Astrocyte (in vitro differentiated cells and primary cell): ENCODE results near the gene EXOC3. TPM values are rescaled to one million over a fixed set of nuclear protein-coding genes. Genes with fewer than 3 reads are reported as not detected.

Source experiments
- DNase-seq: peaks from one replicate; pipeline ENCODE4 v3.0.0-alpha.2; 2010; ENCODE audit warnings: low read depth
- FAIRE-seq: peaks from 2 replicates; lab custom pipeline; 2011; peaks lifted over from hg19 to GRCh38; lab: Jason Lieb, UNC
- H2AFZ ChIP-seq: 2 replicates; pipeline ENCODE4 v1.6.0; 2012; ENCODE audit warnings: low read depth, low read length, inconsistent platforms
- H3K27ac ChIP-seq: 2 replicates; pipeline ENCODE4 v1.5.1; 2011; ENCODE audit warnings: low read depth, low read length, inconsistent platforms
- H3K27me3 ChIP-seq: 2 replicates; pipeline ENCODE4 v1.6.0; 2011; ENCODE audit warnings: low read length, inconsistent platforms; ENCODE audit not compliant: insufficient read depth
- H3K36me3 ChIP-seq: 2 replicates; pipeline ENCODE4 v1.5.1; 2011; ENCODE audit warnings: low read length, inconsistent platforms; ENCODE audit not compliant: insufficient read depth
- H3K4me1 ChIP-seq: 2 replicates; pipeline ENCODE4 v1.5.1; 2011; ENCODE audit warnings: low read length, inconsistent platforms; ENCODE audit not compliant: insufficient read depth
- H3K4me2 ChIP-seq: 2 replicates; pipeline ENCODE4 v1.6.0; 2012; ENCODE audit warnings: low read length, inconsistent platforms
- H3K4me3 ChIP-seq: 2 replicates; pipeline ENCODE4 v1.5.1; 2011; ENCODE audit warnings: low read depth, mild to moderate bottlenecking, low read length, inconsistent platforms; ENCODE audit not compliant: insufficient read depth
- H3K79me2 ChIP-seq: 2 replicates; pipeline ENCODE4 v1.6.0; 2012; ENCODE audit warnings: mild to moderate bottlenecking, low read length, inconsistent platforms; ENCODE audit not compliant: insufficient read depth
- H3K9ac ChIP-seq: 2 replicates; pipeline ENCODE4 v1.6.0; 2012; ENCODE audit warnings: mild to moderate bottlenecking, low read length, inconsistent platforms
- H3K9me3 ChIP-seq: 2 replicates; pipeline ENCODE4 v1.5.1; 2012; ENCODE audit warnings: low read depth, mild to moderate bottlenecking, low read length, inconsistent platforms; ENCODE audit not compliant: insufficient read depth
- H4K20me1 ChIP-seq: 2 replicates; pipeline ENCODE4 v1.6.0; 2012; ENCODE audit warnings: low read length, inconsistent platforms; ENCODE audit not compliant: insufficient read depth
- H3K27ac Mint-ChIP-seq: one replicate; pipeline ENCODE4 v1.8.0; 2021; ENCODE audit warnings: mild to moderate bottlenecking, mixed read lengths; ENCODE audit not compliant: unreplicated experiment
- H3K27me3 Mint-ChIP-seq: one replicate; pipeline ENCODE4 v1.8.0; 2021; ENCODE audit warnings: low read depth, mixed read lengths; ENCODE audit not compliant: unreplicated experiment
- H3K36me3 Mint-ChIP-seq: one replicate; pipeline ENCODE4 v1.8.0; 2021; ENCODE audit warnings: low read depth, mixed read lengths; ENCODE audit not compliant: unreplicated experiment
- H3K4me1 Mint-ChIP-seq: one replicate; pipeline ENCODE4 v1.8.0; 2021; ENCODE audit warnings: low read depth, mixed read lengths; ENCODE audit not compliant: unreplicated experiment
- H3K4me3 Mint-ChIP-seq: one replicate; pipeline ENCODE4 v1.8.0; 2021; ENCODE audit warnings: mild to moderate bottlenecking, moderate library complexity, mixed read lengths; ENCODE audit not compliant: unreplicated experiment
- H3K9me3 Mint-ChIP-seq: one replicate; pipeline ENCODE4 v1.8.0; 2021; ENCODE audit warnings: mild to moderate bottlenecking, mixed read lengths; ENCODE audit not compliant: unreplicated experiment
- CTCF ChIP-seq: IDR thresholded peaks from 2 replicates; pipeline ENCODE4 v1.5.1; 2011; ENCODE audit warnings: low read depth, mild to moderate bottlenecking, inconsistent platforms, low read length, moderate library complexity; ENCODE audit not compliant: insufficient read depth
- EZH2 ChIP-seq: IDR thresholded peaks from 2 replicates; pipeline ENCODE4 v1.6.1; 2012; ENCODE audit warnings: mild to moderate bottlenecking, low read length, inconsistent platforms; ENCODE audit not compliant: insufficient read depth
- total RNA-seq: library from RNA; stranded (reverse); gene quantifications from 2 replicates; pipeline ENCODE4 v1.2.1, GENCODE V29; 2021

Gene EXOC3
- total RNA-seq, 1 donor from 2014 or later, result 37.9 TPM

DNA sequence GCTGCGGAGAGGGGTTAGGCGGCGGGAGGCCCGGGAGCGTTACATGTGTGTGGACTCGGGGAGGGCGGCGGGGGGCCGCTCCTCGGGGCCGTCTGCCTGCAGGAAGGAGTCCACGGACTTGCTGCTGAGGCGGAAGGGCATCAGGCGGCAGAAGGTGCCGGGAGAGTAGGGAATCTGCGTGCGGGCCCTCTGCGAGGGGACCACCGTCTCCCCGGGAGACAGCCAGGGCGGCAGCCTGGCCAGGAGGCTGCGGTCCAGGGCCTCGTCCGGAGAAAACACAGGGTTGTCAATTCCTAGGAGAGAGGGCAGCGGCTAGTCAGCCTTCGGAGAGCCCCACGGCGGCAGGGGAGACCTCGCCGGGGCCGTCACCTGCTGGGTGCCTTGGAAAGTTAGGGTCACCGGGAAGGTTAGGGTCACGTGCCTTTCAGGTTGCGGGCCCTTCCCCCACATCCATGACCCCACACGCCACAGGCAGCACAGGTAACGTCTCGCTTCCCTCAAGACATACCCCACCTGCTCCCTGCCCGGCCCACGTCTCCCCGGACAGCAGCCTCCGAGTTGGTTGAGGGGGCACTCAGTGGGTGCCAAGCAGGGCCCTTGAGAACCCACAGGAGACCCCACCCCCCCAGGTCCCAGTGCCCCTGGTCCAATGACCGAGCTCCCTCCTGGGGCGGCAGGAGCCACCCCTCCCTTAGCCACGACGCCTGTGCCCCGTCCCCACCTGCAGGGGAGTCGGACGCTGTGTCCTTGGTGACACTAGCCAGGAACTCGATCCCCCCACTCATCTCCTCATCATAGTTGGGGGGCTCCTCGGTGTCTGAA is 32.1 kb downstream of the EXOC3 start:
- Mint-ChIP-seq H3K36me3 (peaks cover 4% of the 10 kb centered on the region), H3K9me3 (no peaks in the 10 kb centered on the region), H3K4me3 (peak overlapping the region; percentile 66), H3K27ac (no peak overlapping the region), H3K27me3 (peaks cover 8% of the 10 kb centered on the region), H3K4me1 (peaks cover 4% of the 10 kb centered on the region)
- Histone ChIP-seq H3K27ac (no peak overlapping the region), H3K9me3 (no peaks in the 10 kb centered on the region), H3K4me1 (peaks cover 17% of the 10 kb centered on the region), H4K20me1 (peaks cover 28% of the 10 kb centered on the region), H3K27me3 (peaks cover 6% of the 10 kb centered on the region), H3K4me2 (peak overlapping the region; percentile 93), H3K79me2 (peaks cover 20% of the 10 kb centered on the region), H3K9ac (peak overlapping the region; percentile 27), H3K4me3 (no peak overlapping the region), H2AFZ (no peak overlapping the region), H3K36me3 (peaks cover 4% of the 10 kb centered on the region)
- DNase-seq (no peak), FAIRE-seq (no peak)
- no peak for TF ChIP-seq CTCF
- peak; percentile 37 for TF ChIP-seq EZH2

DNA sequence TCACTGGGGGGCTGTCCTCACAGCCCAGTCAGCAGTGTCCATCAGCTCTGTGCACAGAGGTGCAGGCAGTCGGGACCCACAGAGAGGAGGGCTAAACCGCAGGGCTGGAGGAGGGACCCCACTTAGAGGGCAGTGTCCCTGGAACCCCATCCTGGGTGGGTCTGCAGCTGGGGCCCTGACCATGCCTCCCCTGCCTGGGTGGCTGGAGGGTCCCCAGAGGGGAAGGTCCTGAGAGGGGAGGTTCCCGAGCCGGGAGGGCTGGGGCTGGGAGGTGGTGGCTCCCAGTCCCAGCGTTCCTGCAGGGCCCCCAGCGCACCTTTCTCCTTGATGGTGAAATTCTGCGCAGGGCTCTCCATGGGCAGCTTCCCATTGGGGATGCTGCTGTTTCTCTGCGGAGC is 32.7 kb downstream of the EXOC3 start:
- peaks cover 17% of the 10 kb centered on the region for H3K4me1 ChIP-seq
- H3K4me2 ChIP-seq, result no peak overlapping the region
- H2AFZ ChIP-seq, result no peak overlapping the region
- no peak overlapping the region for H3K27ac ChIP-seq
- H3K79me2 ChIP-seq, result peaks cover 19% of the 10 kb centered on the region
- TF ChIP-seq EZH2, result no peak
- no peak for TF ChIP-seq CTCF
- H3K4me3 ChIP-seq, result no peak overlapping the region
- H3K36me3 ChIP-seq, result peaks cover 3% of the 10 kb centered on the region
- peaks cover 4% of the 10 kb centered on the region for H3K36me3 Mint-ChIP-seq
- no peaks in the 10 kb centered on the region for H3K9me3 Mint-ChIP-seq
- H3K27ac Mint-ChIP-seq, result no peak overlapping the region
- no peak overlapping the region for H3K4me3 Mint-ChIP-seq
- H3K9me3 ChIP-seq, result no peaks in the 10 kb centered on the region
- no peak overlapping the region for H3K9ac ChIP-seq
- peaks cover 28% of the 10 kb centered on the region for H4K20me1 ChIP-seq
- H3K27me3 Mint-ChIP-seq, result peaks cover 8% of the 10 kb centered on the region
- FAIRE-seq (no peak), DNase-seq (no peak)
- peaks cover 4% of the 10 kb centered on the region for H3K4me1 Mint-ChIP-seq
- H3K27me3 ChIP-seq, result peaks cover 6% of the 10 kb centered on the region
